Mucosa of descending colon (tissue), 3 donors: ENCODE results near the gene RPH3AL. TPM values are rescaled to one million over a fixed set of nuclear protein-coding genes. Genes with fewer than 3 reads are reported as not detected.

Experiments
- ATAC-seq: fragments of 200-7000 bp; cut with Tn5 transposase; one replicate; pipeline ENCODE4 v1.9.1; 2020; ENCODE audit warnings: mild to moderate bottlenecking, moderate library complexity
- DNase-seq, 3 donors: peaks; one replicate each; pipeline ENCODE4 v3.0.0-alpha.2; 2020
- H3K36me3 ChIP-seq: fragments of 200-600 bp; one replicate; pipeline ENCODE4 v1.8.0; 2021; ENCODE audit warnings: low read depth, mild to moderate bottlenecking
- H3K4me1 ChIP-seq: fragments of 200-600 bp; one replicate; pipeline ENCODE4 v1.8.0; 2021; ENCODE audit warnings: low read depth, mild to moderate bottlenecking
- H3K4me3 ChIP-seq: fragments of 200-600 bp; one replicate; pipeline ENCODE4 v1.8.0; 2021; ENCODE audit warnings: mild to moderate bottlenecking
- H3K9me3 ChIP-seq: fragments of 200-600 bp; one replicate; pipeline ENCODE4 v1.8.0; 2021; ENCODE audit warnings: mild to moderate bottlenecking
- CTCF ChIP-seq: fragments of 200-600 bp; IDR thresholded peaks from one replicate; pipeline ENCODE4 v1.8.0; 2022; ENCODE audit warnings: antibody characterized with exemption, mild to moderate bottlenecking
- intact Hi-C, 2 donors: fragments of 100-400 bp; cut with DNase I in 1 of 2; cut with micrococcal nuclease in 1 of 2; formaldehyde crosslinking; loops; one replicate each; pipeline versions ENCODE4 v1.11.0 to v1.11.1; 2022; cut with DNase I, micrococcal nuclease
- total RNA-seq, 3 donors: library from RNA; stranded (reverse); fragmentation: NEBNext Ultra II Directional in 2 of 3; extraction: Animal tissue kit (Norgen Biotek cat#: 25700) in 2 of 3; gene quantifications; one replicate each; pipeline versions ENCODE4 v1.2.1 to v1.2.4, GENCODE V29; 2021 to 2023
- donor health status: DM: no; HTN: no; CAD: no; lungs with moderate emphysema.
- donor health status: DM: no; HTN: no; CAD: no.
- donor health status: DM: no; HTN: yes; CAD: no.

The RPH3AL gene
- total RNA-seq, 3 donors from 2014 or later, result 24.0 to 44.1 (median 36.7) TPM

- intact Hi-C loops, result no loop called here
- TF ChIP-seq CTCF, result no peak
- Histone ChIP-seq H3K4me1 (peaks cover 11% of the 10 kb centered on the region), H3K36me3 (no peaks in the 10 kb centered on the region), H3K4me3 (no peak overlapping the region), H3K9me3 (no peaks in the 10 kb centered on the region)
- ATAC-seq (no peak), DNase-seq (peak in 1 of 3 donors; percentile 17)
These were observed 9.4 kb downstream of the RPH3AL start for GRCh38 chr17:343211-343610.

- peaks cover 13% of the 10 kb centered on the region for H3K4me1 ChIP-seq
These were observed 12.5 kb downstream of the RPH3AL start for GRCh38 chr17:340074-340473.

GRCh38 chr17:339193-340061 lies 13.2 kb downstream of the RPH3AL start:
- H3K4me3 ChIP-seq, result no peak overlapping the region
- ATAC-seq, result peak; percentile 74
- H3K9me3 ChIP-seq, result no peaks in the 10 kb centered on the region
- H3K4me1 ChIP-seq, result peaks cover 13% of the 10 kb centered on the region
- TF ChIP-seq CTCF, result no peak
- no peaks in the 10 kb centered on the region for H3K36me3 ChIP-seq
- DNase-seq, result peak in 2 of 3 donors; percentile 28 to 59
- intact Hi-C loops, result no loop called here

More at GRCh38 chr17:340074-340473, 12.5 kb downstream of the RPH3AL start:
- no peak for TF ChIP-seq CTCF
- Histone ChIP-seq H3K36me3 (no peaks in the 10 kb centered on the region), H3K4me3 (no peak overlapping the region), H3K9me3 (no peaks in the 10 kb centered on the region)
- ATAC-seq, result no peak
- intact Hi-C loops, result no loop called here
- peak in 2 of 3 donors; percentile 19 to 41 for DNase-seq

GRCh38 chr17:338442-339192 lies 14.0 kb downstream of the RPH3AL start:
- peak in 2 of 3 donors; percentile 27 to 64 for DNase-seq

GRCh38 chr17:337866-338265 lies 14.7 kb downstream of the RPH3AL start:
- Histone ChIP-seq H3K4me1 (peaks cover 13% of the 10 kb centered on the region), H3K9me3 (no peaks in the 10 kb centered on the region), H3K36me3 (no peaks in the 10 kb centered on the region), H3K4me3 (no peak overlapping the region)
- peak in 2 of 3 donors; percentile 13 for DNase-seq
- no peak for ATAC-seq
- intact Hi-C loops, result no loop called here
- no peak for TF ChIP-seq CTCF

More at GRCh38 chr17:338442-339192, 14.0 kb downstream of the RPH3AL start:
- peak; percentile 77 for ATAC-seq
- H3K9me3 ChIP-seq, result no peaks in the 10 kb centered on the region
- no peaks in the 10 kb centered on the region for H3K36me3 ChIP-seq
- intact Hi-C loops, result no loop called here
- H3K4me3 ChIP-seq, result no peak overlapping the region
- TF ChIP-seq CTCF, result no peak
- peaks cover 13% of the 10 kb centered on the region for H3K4me1 ChIP-seq
